ENCODE data around the gene LDLRAD4.

Gene LDLRAD4

GRCh38 chr18:13501891-13502290 lies 283.3 kb downstream of the LDLRAD4 start:
- no peak for DNase-seq

GRCh38 chr18:13502585-13502984 lies 284.0 kb downstream of the LDLRAD4 start:
- no peak for DNase-seq

- DNase-seq = no peak
These were observed 285.3 kb downstream of the LDLRAD4 start for GRCh38 chr18:13503836-13504235.

- no peak for DNase-seq
These were observed 287.3 kb downstream of the LDLRAD4 start for GRCh38 chr18:13505780-13506345.

- no peak for DNase-seq
These were observed 292.0 kb downstream of the LDLRAD4 start for GRCh38 chr18:13510594-13510993.

GRCh38 chr18:13511961-13512577 lies 293.5 kb downstream of the LDLRAD4 start:
- no peak for DNase-seq

GRCh38 chr18:13513021-13513420 lies 294.5 kb downstream of the LDLRAD4 start:
- DNase-seq = no peak

GRCh38 chr18:13513481-13513880 lies 294.9 kb downstream of the LDLRAD4 start:
- DNase-seq = no peak

GRCh38 chr18:13514558-13514957 lies 296.0 kb downstream of the LDLRAD4 start:
- no peak for DNase-seq

- DNase-seq = no peak
These were observed 298.3 kb downstream of the LDLRAD4 start for GRCh38 chr18:13516855-13517254.

- no peak for DNase-seq
These were observed 298.8 kb downstream of the LDLRAD4 start for GRCh38 chr18:13517369-13517768.

- no peak for DNase-seq
These were observed 299.8 kb downstream of the LDLRAD4 start for GRCh38 chr18:13518382-13518781.

- no peak for DNase-seq
These were observed 301.7 kb downstream of the LDLRAD4 start for GRCh38 chr18:13520306-13520705.

GRCh38 chr18:13520741-13521140 lies 302.2 kb downstream of the LDLRAD4 start:
- DNase-seq = no peak

GRCh38 chr18:13521418-13521817 lies 302.9 kb downstream of the LDLRAD4 start:
- no peak for DNase-seq

- DNase-seq = no peak
These were observed 303.7 kb downstream of the LDLRAD4 start for GRCh38 chr18:13522256-13522655.

GRCh38 chr18:13522861-13523660 lies 304.5 kb downstream of the LDLRAD4 start:
- no peak for DNase-seq

- DNase-seq = no peak
These were observed 305.5 kb downstream of the LDLRAD4 start for GRCh38 chr18:13524054-13524453.

GRCh38 chr18:13524811-13525210 lies 306.3 kb downstream of the LDLRAD4 start:
- no peak for DNase-seq

GRCh38 chr18:13525381-13526029 lies 306.9 kb downstream of the LDLRAD4 start:
- DNase-seq = no peak

GRCh38 chr18:13526519-13526918 lies 308.0 kb downstream of the LDLRAD4 start:
- DNase-seq = no peak

- DNase-seq = no peak
These were observed 308.7 kb downstream of the LDLRAD4 start for GRCh38 chr18:13527256-13527655.

GRCh38 chr18:13527730-13528129 lies 309.2 kb downstream of the LDLRAD4 start:
- no peak for DNase-seq
